Suprapubic skin (tissue), 4 donors: Measurements from ENCODE around the gene HRG.

ENCODE experiments used
- CTCF ChIP-seq, 2 donors: fragments of 200-600 bp in 1 of 2; fragments of 450-650 bp in 1 of 2; sonication (generic) in 1 of 2; IDR thresholded peaks; one replicate each; pipeline ENCODE4 v1.5.1; 2016 to 2019; ENCODE audit warnings: antibody characterized with exemption in 2 of 2, mild to moderate bottlenecking in 1 of 2, moderate library complexity in 1 of 2
- EP300 ChIP-seq: sonication (generic); formaldehyde crosslinking; IDR thresholded peaks from one replicate; pipeline ENCODE4 v1.6.1; 2017; ENCODE audit warnings: antibody characterized with exemption
- POLR2A ChIP-seq, 2 donors: fragments of 450-650 bp; IDR thresholded peaks; one replicate each; pipeline ENCODE4 v1.6.1; 2017; ENCODE audit warnings: antibody characterized with exemption in 2 of 2, mild to moderate bottlenecking in 2 of 2, moderate library complexity in 2 of 2
- POLR2AphosphoS5 ChIP-seq, 3 donors: sonication (generic); formaldehyde crosslinking; IDR thresholded peaks; one replicate each; pipeline ENCODE4 v1.6.1; 2017; ENCODE audit warnings: antibody characterized with exemption in 3 of 3

GRCh38 chr3:186646841-186647240 is 19.0 kb upstream of the HRG start:
- TF ChIP-seq CTCF (IDR thresholded peaks at IDR 0.05) (no peak), POLR2A (IDR thresholded peaks at IDR 0.05) (no peak), EP300 (no peak), POLR2AphosphoS5 (IDR thresholded peaks at IDR 0.05) (no peak)
